Mesenteric fat pad (tissue), 1 donor: ENCODE data around the gene KBTBD12. TPM values are rescaled to one million over a fixed set of nuclear protein-coding genes. Genes with fewer than 3 reads are reported as not detected.
"Not testable (repeated sequence)": the region's sequence is repeated elsewhere in the genome, so short reads cannot be mapped to it uniquely, and the experiment has no call there.

Experiments
- DNase-seq: peaks from one replicate; pipeline ENCODE4 v3.0.0-alpha.2; 2020; ENCODE audit warnings: low spot score
- total RNA-seq: library from RNA; stranded (reverse); fragmentation: NEBNext Ultra II Directional; extraction: Animal tissue kit (Norgen Biotek cat#: 25700); gene quantifications from one replicate; pipeline ENCODE4 v1.2.1, GENCODE V29; 2021
- donor health status: DM: yes; HTN: yes; CAD: no.

KBTBD12 gene
- total RNA-seq, 1 donor from 2014 or later: 0.10 TPM

GRCh38 chr3:127903611-127904375 lies 11.2 kb upstream of the KBTBD12 start:
- DNase-seq: no peak

DNA sequence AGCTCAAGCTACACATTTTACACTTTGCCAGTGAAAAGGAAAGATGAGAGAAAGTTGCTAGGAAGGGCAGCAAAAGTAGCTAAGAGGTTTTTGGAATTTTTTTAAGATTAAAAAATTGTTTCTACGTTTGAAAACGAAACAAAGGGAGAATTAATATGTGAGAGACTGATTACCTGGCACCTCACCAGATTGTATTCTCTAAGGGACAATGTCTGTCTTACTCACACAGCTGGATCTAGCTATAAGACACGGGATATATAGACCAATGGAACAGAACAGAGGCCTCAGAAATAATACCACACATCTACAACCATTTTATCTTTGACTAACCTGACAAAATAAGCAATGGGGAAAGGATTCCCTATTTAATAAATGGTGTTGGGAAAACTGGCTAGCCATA lies 9.5 kb upstream of the KBTBD12 start:
- DNase-seq: no peak

GRCh38 chr3:127906653-127907052 lies 8.4 kb upstream of the KBTBD12 start:
- not testable (repeated sequence) for DNase-seq

GRCh38 chr3:127908202-127908601 lies 6.8 kb upstream of the KBTBD12 start:
- DNase-seq: no peak

DNA sequence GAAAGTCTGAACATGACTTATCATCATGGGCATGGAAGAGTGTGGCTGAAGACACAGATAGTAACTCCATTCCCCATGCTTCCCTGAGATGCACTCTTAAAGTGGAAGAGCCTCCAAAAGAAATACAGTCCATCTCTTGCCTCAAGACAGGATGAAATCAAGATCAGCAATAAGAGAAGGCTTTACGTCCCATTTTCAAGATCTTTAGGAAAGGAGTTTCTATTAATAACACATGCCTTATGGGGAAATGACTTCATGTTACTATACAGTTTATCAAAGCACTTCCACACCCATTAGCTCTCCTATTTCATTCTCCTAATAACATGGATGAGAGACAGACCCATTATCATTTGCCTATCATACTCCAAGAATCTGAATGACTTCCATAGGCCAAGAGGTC lies 6.1 kb upstream of the KBTBD12 start:
- no peak for DNase-seq

DNA sequence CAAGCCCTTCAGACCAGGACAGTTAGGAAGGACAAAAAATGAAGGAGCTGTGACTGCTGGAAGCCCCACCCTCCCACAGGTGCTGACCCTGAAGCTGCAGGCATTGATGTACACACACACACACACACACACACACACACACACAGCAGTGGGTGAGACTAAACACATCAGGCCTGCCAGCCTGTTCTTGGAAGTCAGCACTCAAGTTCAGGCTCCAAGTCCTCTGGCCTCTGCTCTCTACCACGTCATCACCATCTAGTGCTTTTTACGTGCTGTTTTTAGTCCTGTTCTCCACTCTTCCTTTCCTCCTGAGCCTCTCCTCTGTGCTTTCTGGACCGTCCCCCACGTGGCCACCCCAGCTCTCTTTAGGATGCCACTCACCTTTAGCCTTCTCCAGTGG lies 5.4 kb upstream of the KBTBD12 start:
- DNase-seq: no peak

DNA sequence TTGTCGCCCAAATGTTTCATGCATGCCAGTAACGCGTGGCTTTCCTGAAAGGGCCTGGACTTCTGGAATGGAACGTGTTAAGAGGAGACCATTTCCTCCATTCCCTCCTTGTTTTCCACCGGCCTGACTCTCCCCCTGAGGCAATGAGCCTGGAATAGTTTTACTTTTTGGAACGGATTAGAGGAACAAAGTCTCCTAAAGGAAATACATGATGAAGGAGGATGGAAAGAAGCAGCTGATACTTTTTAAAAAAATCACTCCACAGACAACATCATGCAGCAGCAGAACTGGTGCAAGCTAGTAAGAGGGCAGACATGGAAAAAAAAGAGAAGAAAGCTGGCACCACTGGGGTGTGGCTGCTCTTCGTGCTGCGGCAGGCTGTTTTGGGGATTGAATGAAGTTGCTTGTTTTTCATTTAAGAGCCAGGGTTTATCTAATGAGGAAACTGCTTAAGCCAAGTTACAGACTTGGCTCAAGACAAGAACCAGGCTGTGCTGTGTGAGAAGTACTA lies 3.6 kb upstream of the KBTBD12 start:
- DNase-seq: no peak

GRCh38 chr3:127913841-127914240 lies 1.2 kb upstream of the KBTBD12 start:
- not testable (repeated sequence) for DNase-seq

- no peak for DNase-seq
Observed at GRCh38 chr3:127914584-127914983, 448 bp upstream of the KBTBD12 start.

DNA sequence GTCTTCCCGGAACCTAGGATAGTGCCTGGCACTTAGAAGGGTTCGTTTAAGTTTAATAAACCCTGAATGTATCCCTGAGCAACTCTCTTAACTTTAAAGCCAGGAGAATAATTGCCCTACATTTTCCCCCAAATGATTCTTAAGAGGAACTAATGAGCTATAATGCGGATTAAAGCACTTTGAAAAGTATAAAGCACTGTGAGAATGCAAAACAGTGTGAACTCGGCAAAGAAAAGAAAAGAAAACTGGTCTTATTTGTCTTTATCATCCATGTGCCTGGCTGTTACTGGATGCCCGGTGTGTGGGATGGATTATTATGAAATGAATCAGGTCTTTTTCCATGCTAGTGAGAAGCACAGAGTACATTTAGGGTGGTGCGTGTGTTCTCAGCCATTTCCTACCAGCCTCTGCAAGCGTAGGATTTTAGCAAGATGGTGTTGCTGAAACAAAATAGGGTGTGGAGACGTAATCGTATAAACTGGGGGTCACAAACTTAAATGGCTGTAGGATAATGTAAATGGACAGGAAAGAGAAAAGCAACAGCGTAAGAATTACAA lies 983 bp downstream of the KBTBD12 start:
- DNase-seq: no peak

DNA sequence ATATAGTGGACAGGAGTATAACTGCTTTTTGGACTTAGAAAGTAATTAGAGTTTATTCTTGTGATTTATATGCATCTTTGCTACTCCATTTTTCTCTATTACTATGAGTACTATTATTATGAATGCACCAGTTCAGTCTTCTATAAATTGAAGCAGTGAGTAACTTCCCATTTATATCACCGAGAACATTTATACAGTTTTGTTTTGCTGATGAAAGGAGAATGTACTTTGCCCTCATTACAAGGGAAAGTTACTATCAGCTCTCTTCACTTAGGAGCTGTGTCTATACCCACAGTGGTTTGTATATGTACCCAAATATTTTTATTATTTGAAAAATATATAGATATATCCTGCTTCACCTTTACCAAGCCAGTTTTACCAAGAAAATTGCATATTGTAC lies 5.7 kb downstream of the KBTBD12 start:
- no peak for DNase-seq

GRCh38 chr3:127923611-127924010 lies 8.6 kb downstream of the KBTBD12 start:
- DNase-seq: no peak

- DNase-seq: no peak
Observed at GRCh38 chr3:127925384-127925783, 10.4 kb downstream of the KBTBD12 start.

DNA sequence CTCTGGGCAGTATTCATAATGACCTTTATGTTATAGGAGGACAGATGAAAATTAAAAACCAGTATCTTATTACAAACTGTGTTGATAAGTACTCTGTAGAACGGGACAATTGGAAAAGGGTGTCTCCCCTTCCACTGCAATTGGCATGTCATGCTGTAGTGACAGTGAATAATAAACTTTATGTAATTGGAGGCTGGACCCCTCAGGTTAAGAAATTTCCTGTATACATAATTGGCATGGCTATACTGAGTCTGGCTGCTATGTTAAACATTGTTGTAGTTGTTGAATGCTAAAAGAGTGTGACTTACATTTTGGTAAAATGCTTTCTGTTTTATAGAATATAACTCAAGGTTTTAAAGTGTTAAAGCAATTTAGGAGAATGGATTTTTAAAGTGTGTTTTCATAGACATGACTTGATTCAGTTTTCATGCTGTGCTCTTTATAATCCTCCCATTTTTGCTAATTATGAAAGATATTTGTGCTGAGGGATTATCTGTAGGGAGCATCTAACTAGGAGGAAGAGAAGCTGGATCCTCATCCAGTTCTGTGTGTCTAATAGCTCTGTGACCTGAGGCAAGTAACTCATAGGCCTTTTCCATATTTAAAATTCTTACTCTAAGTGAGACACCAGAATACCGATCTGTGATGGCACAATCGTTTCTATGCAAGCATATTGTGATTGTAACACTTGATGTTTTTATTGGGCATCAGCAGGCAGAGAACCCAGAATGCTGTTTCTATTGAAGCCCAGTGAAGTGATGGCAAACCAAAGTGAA lies 13.0 kb downstream of the KBTBD12 start:
- no peak for DNase-seq

DNA sequence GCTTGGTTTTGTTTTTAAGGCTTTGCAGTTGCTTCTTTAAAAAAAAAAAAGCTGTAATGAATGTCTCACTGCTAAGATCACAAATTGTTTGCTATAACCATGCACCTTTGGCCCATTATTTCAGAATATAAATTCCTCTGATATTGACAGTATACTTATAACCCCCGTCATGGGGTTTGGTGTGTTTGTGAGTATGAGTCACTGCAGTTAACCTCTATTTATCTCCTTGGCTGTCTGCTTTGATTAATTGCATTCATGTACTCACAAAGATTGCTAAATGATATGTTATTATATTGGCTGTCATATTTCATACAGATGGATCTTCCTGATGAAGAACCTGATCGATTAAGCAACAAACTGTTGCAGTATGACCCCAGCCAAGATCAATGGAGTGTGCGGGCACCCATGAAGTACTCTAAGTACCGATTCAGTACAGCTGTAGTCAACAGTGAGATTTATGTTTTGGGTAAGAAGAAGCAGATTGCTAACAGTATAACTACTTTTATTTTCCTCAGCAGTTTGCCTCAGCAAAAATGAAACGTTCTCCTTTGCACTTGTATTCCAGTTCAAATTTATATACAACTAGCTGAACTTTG lies 14.9 kb downstream of the KBTBD12 start:
- no peak for DNase-seq

- no peak for DNase-seq
Observed at GRCh38 chr3:127933396-127933795, 18.4 kb downstream of the KBTBD12 start.

DNA sequence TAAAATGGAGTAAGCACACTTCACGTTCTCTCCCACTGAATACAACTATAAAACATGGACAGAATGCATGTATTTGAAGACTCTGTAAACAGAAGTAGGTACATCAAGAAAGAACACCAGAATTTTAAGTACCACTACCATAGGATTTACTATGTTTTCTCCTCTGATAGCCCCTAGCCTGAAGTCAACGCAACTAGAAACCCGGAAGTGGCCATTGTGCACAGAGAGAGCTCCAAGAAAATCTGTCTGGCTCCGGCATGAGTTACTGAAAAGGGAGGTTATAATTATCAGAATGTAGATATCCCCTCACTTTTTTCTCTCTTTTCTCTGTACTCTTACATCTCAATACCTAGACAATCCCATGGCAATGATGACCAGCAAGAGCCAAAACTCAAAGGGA lies 23.8 kb downstream of the KBTBD12 start:
- no peak for DNase-seq

DNA sequence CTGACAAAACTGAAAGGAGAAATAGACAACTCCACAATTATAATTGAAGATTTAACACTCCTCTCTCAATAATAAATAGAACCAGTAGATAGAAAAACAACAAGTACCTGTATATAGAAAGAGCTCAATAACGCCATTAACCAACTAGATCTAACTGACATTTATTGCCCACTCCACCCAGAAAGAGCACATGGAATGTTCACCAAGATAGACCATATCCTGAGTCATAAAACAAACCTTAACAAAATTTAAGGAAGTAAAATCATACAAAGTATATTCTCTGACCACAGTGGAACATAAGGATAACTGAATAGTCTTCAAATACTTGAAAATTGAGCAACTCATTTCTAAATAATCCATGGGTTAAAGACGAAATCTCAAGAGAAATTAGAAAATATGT lies 25.1 kb downstream of the KBTBD12 start:
- DNase-seq: no peak

GRCh38 chr3:127942613-127943012 lies 27.6 kb downstream of the KBTBD12 start:
- DNase-seq: no peak

DNA sequence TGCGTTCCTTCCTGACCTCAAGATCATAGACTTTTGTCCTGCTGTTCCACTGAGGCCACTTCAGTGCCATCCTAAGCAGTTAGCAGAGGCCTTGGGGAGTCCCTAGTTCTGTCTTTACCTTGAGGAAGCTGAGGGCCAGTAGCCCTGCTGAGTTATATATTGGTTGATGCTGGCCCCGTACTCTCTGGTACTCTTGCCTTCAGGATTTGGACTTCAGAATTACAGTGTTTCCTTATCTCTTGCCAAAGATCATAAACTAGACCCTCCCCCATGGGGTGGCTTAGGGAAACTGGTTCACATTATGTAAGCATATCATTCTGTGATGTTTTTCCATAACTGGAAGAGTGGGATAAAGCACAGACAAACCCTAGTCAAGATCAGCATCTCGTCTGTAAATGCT lies 33.2 kb downstream of the KBTBD12 start:
- no peak for DNase-seq

GRCh38 chr3:127949446-127950055 lies 34.5 kb downstream of the KBTBD12 start:
- DNase-seq: no peak
